ENCODE data around the gene LYG1.

DNA sequence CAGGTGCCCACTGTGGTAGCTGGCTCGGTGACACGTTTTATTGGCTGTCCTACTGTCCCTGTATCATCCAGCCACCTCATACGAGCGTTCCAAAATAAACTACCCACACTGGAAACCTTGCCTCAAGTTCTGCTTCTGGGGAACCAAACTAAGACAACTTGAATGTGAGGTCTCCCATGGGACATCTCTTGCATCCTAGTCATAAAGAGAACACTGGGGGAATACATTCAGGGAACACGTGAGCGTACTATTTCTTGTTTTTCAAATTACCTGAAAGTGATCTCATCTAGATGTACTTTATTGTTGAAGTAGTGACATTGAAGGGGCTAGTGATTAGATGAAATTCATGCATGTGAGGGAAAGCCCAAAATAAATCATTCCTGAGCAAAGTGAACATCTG, 60.6 kb downstream of the LYG1 start:
- no peak for TF ChIP-seq YY1 (IDR thresholded peaks at IDR 0.05; ENCODE audit: extremely low read depth, insufficient replicate concordance, low read depth, low read length)
- TF ChIP-seq, protein P1, sequence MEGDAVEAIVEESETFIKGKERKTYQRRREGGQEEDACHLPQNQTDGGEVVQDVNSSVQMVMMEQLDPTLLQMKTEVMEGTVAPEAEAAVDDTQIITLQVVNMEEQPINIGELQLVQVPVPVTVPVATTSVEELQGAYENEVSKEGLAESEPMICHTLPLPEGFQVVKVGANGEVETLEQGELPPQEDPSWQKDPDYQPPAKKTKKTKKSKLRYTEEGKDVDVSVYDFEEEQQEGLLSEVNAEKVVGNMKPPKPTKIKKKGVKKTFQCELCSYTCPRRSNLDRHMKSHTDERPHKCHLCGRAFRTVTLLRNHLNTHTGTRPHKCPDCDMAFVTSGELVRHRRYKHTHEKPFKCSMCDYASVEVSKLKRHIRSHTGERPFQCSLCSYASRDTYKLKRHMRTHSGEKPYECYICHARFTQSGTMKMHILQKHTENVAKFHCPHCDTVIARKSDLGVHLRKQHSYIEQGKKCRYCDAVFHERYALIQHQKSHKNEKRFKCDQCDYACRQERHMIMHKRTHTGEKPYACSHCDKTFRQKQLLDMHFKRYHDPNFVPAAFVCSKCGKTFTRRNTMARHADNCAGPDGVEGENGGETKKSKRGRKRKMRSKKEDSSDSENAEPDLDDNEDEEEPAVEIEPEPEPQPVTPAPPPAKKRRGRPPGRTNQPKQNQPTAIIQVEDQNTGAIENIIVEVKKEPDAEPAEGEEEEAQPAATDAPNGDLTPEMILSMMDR (IDR thresholded peaks at IDR 0.05 in 2 of 3, conservative IDR thresholded peaks at IDR 0.05 in 1 of 3; ENCODE audit: borderline replicate concordance in 1 of 3, insufficient read depth in 1 of 3, low read depth in 2 of 3, low read length in 2 of 3) = no peak
- TF ChIP-seq SRF (IDR thresholded peaks at IDR 0.05; ENCODE audit: low read depth) = no peak

Data from HCT116 (cell line).